Germinal center (tissue), 1 donor: ENCODE measurements around the gene CRYBG2.
"Not testable (repeated sequence)": the region's sequence is repeated elsewhere in the genome, so short reads cannot be mapped to it uniquely, and the experiment has no call there.

Experiments used
- DNase-seq: peaks from one replicate; pipeline ENCODE4 v3.0.0; 2012; ENCODE audit warnings: mixed read lengths, low spot score

CRYBG2 gene, protein sequence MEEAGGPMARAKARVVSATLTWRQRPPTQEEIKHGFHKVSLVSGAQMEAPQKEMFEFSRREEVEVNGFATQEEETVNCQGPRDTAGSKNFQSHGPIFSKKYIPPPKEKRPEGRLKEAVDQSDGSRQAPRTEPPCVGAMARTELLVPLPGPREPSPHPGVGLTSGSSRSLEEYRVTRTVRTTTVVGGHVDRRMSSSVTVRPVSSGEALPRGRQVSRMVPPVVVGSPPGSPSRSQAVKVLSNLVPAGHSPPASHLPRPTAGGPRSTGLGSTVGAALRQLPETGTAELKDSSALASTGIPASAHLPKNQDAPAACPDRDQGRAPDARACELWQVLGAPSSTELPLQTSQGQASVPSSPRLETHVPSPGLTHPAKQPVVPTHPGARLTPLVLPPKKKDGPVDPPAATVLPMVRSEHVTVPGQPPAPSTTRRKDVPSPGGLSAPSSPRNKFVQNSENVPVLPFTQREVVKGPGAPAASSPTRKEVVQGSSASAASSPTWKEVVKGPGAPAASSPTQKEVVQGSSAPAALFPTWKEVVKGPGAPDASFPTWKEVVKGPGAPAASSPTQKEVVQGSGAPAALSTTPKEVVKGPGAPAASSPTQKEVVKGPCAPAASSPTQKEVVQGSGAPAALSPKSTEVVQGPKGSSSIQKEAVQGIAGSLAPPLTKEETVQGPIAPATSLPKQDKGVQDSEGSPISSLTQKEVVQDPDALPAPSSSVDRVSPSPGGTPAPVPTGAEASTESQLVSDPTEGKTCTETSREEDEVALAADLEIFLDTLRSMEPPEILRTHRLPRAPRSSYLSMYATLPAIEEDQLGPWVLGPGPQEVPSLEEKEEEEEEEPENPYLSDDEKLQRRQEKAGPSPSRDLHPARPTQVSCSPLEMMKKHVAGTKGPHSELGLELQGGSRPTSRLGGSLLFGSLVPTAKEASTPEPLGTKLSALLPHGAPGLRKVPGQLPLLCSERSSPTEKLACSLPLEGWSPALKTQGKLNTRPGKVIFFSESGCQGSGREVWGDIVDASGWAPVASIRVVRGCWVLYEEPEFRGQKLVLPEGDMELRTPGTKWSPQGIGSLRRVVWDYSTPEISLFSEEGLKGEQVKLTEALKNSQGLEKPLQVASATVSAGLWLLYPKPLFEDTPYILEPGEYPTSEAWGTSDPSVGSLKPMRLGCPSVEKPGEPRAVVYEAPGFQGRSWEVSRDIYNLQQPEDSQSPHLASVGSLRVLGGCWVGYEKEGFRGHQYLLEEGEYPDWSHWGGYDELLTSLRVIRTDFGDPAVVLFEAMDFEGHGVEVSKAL (N-terminal part only)

DNA sequence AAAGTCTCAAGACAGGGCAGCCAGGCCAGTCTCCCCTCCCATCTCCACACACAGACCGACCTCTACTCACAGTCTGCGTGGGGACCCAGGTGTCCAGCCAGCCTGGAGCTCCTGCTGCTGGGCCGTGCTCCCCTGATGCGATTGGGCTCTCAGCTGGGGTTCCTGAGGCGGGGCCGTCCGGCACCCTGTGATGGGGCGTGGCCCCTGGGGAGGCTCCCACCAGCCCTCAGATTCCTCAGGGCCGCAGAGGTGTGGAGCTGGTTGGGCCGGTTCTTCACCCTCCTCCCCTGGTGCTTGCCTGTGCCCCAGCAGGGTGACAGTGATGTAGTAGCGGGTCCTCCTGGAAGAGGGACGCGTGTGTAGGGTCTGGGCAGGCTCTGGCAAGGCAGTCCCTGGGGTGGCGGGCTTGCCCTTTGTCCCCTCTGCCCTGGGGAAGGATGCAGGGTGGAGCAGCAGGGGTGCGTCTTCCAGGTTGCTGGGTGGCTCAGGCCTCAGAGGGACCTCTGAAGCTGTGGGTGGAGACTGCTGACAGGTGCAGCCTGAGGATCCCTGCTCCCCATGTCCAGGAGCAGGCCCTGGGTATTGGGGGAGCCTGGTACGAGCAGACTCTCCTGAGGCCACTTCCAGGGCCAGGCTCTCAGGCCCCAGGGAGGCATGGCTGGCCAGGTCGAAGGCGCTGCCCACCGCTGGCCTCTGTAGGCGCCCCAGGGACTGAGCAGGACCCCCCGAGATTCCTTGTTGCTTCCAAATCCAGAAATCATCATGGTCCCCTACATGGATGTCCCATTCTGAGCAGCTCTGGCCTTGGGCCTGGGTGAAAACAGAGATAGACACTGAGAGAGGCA lies at the start of gene CRYBG2:
TSS of gene CRYBG2 (minus strand) at position 155 of the 845 bp plus-strand sequence. CDS start 7,473 bp downstream, outside the sequence.
- no peak for DNase-seq

DNA sequence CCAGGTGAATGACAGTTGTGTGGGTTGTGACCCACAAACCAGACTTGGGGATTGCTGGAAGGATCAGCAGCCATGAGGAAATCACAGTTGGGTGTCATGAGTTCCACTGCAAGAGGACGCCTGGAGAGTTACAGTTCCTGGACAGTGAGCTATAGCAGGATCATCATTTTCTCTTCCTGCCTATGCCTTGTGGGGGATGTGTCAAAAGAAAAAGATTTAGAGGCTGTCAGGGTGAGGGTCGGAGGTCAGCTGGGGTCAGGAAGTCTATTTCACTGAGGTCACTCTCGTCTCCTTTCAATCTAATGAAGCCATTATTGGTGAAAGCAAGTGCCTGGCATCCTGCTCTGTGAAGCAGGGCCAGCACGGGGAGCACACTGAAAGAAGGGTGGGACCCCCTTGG lies 49.7 kb upstream of the CRYBG2 start:
- DNase-seq: no peak

DNA sequence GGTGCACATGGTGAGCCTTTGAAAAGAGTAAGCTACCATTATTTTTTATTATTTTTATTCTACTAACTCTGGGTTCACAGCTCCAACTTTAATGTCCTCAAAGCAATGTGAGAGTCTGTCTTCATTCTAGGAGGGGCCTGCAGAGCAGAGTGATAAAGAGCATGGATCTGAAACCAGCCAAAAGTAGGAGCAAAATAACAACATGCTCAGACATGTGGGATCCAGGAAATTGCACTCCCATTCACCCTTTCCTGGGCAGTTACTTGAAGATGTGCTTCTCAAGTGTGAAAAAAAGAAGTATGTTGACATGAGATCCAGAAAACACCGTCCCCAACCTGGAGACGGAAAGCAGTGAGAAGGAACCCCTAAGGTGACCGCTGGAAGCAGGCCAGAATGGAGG lies 48.0 kb upstream of the CRYBG2 start:
- no peak for DNase-seq

DNA sequence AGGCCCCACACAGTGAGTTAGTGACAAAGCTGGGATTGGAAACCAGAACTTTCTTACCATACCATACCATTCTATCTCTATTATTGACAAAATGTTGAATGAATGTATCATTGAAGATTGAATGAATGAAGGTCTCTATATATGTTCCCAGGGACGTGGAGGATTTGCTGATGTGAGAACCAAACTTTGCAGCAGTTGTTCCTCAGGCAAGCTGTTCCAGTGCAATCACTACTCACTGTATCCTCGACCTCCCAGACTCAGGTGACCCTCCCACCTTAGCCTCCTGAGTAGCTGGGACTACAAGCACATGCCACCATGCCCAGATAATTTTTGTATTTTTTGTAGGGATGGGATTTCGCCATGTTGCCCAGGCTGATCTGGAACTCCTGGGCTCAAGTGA lies 45.1 kb upstream of the CRYBG2 start:
- DNase-seq: no peak

DNA sequence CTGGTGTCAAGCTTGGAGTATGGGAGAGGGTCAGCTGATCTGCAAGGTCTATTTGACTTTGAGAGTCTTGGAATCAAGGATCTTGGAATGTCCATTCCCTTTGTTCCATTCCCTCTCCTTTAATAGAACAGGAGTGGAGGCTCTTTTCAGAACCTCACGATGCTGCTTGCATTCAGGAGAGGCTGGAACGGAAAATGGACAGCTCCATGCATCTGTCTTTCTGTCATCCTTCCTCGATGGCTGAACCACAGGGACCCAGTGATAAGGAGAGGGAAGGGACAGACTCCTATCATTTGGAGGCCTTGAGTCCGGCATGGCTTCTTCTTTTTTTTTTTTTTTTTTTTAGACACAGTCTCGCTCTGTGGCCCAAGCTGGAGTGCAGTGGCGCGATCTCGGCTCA lies 41.8 kb upstream of the CRYBG2 start:
- no peak for DNase-seq

DNA sequence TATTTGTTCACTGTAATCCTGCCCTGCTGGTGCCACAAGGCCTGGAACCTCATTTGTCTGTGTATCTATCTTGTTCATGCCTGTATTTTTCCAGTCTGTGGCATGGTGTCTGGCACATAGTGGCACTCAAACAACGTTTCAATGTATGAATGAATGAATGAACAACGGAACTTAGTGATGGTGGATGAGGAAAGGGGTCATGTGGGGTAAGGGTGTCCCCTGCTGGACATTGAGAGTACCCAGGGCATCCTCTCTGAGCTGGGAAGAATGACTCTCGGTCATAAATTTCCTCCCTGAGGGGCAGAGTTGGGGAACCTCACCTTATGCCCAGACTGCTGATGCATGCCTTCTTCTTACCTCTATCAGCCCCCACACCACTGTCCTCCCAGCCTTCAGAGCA lies 37.5 kb upstream of the CRYBG2 start:
- DNase-seq: no peak

DNA sequence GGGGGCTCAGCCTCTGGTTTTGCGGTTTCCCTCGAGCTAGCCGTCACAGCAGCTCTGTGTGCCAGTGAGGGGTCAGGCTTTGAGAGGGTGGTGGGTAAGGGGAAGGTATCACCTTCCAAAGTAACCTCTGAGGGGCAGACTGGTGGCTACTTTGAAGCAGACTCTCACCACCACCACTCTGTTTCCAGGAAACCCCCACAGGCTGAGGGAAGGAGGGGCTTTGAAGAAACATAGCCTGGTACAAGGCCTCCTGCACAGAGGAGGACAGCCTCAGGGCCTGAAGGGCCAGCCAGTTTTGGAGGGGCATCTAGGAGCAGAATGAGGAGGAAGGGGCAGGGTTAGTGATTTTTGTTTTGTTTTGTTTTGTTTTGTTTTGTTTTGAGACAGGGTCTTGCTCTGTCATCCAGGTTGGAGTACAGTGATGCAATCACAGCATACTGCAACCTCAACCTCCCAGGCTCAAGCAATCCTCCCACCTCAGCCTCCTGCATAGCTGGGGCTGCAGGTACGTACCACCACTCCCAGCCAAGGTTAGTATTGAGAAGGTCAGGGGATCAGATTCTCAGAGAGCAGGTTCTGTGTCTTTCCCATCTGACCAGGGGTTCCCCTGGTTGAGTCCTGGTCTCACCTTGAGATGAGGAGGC lies 35.8 kb upstream of the CRYBG2 start:
- DNase-seq: no peak

DNA sequence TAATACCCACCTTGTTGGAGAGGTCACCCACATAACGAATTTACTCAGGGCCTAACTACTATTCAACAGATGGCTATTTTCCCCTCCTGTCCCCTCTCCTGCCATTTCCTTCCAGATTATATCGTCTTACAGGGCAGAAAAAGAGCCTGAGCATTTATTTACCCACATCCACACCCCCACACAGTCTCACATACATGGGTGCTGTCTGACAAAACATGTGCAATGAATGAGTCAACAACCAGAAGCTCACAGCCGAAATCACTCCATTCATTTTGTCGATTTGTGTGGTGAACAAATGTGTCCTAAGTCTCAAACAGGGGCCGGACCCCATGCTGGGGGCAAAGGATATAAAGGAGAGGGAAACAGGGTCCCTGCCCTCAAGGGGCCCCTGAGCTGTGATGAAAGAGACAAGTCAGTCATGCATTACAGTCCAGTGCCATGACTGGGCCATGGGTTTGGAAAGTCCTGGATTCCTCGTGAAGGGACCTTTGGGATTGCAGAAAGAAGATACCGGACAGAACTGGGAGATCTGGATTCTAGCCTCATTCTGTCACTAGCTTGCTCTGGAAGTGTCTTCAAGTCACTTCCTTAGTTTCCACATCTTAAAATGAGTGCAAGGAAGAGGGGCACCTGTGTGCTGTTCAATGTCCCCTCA lies 35.0 kb upstream of the CRYBG2 start:
- DNase-seq: no peak

DNA sequence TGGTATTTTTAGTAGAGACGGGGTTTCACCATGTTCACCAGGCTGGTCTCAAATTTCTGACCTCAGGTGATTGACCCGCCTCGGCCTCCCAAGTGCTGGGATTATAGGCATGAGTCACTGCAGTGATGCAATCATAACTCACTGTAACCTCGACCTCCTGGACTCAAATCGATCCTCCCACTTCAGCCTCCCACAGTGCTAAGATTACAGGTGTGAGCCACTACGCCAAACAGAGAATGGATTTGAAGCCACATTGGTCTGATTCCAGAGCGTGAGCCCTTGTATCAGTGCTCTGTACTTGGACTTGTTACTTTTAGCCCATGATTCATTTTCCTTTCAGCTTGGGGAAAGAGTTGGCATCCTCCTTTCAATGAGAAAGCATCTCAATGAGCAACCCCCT lies 33.5 kb upstream of the CRYBG2 start:
- DNase-seq: no peak

DNA sequence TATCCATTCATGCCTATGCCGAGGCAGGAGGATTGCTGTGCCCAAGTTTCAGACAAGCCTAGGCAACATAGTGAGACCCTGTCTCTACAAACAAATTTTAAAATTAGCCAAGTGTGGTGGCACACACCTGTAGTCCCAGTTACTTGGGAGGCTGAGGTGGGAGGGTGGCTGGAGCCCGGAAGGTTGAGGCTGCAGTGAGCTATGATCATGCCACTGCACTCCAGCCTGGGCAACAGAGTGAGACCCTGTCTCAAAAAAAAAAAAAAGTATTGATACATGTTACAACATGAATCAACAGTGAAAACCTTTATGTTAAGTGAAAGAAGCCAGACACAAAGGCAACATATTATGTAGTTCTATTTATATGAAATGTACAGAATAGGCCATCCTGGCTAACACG lies 31.1 kb upstream of the CRYBG2 start:
- DNase-seq: not testable (repeated sequence)

DNA sequence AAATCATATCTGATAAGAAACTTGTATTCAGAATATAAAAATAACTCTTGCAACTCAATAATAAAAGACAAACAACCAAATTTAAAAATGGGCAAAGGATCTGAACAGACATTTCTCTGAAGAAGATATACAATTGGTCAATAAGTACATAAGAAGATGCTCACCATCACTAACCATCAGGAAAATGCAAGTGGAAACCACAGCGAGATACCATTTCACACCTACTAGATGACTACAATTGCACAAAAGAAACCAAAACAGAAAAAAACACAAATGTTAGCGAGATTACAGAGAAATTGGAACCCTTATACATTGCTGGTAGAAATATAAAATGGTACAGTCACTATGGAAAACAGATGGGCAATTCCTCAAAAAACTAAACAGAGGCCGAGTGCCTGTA lies 30.1 kb upstream of the CRYBG2 start:
- DNase-seq: no peak

DNA sequence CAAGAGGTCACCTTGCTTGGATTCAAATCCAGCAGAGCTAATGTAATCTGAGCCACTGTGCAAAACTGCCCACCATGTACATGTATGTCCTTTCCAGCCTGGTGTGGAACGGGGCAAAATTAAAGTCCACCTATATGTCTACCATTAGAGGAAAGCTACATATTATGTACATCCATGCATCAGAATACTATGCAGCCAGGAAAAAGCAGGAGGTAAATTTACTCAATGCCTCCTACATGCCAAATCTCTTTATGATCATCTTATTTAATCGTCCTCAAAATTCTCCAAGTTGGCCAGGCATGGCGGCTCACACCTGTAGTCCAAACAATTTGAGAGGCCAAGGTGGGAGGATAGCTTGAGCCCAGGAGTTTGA lies 24.9 kb upstream of the CRYBG2 start:
- DNase-seq: no peak

DNA sequence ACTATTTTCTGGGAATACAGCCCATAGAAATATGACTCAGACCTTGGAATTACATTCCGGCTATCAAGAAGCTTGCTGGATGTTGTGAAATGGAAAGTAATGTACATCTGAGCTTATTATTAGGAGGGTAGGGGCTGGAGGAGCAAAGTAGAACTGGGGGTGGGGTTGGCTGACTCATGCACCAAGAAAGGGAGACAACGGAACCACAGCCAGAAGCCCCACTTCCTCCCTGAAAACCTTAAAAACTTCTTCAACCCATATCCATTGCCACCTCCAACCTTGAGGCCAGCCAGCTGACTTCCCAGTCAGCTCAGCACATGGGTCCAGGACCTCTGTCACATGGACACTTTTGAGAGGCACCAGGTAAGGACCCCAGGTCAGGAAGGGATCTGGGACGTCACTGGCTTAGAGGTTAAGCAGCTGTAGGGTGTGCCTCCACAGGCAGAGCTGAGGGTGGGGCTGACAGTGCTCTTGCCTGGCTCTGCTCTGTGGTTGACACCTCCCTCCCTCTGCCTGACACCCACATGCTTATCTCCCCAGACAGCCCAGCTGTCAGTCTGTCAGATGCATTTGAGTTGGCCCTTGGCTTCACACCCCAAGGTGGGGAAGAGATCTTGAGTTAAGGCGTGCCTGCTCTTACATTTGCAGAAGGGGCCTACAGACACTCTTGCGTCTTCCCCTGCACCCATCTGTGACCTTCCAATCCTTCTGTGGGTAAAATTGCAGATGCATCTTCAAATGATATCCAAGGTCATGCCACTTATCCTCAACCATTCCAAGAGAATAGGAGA lies 24.4 kb upstream of the CRYBG2 start:
- DNase-seq: no peak

DNA sequence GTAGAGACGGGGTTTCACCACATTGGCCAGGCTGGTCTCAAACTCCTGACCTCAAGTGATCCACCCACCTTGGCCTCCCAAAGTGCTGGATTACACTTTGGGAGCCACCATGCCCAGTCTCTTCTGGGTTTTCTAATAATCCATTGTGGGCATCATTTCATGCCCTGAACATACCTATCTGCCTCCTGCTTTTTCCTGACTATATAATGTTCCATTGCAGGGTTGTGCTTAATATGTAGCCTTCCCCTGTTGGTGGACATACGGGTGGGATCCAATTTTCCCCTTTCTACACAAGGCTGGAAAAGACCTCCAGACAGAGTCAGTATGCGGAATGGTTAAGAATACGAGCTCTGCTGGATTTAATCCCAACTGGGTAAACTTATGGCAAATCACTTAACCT lies 22.1 kb upstream of the CRYBG2 start:
- DNase-seq: no peak

DNA sequence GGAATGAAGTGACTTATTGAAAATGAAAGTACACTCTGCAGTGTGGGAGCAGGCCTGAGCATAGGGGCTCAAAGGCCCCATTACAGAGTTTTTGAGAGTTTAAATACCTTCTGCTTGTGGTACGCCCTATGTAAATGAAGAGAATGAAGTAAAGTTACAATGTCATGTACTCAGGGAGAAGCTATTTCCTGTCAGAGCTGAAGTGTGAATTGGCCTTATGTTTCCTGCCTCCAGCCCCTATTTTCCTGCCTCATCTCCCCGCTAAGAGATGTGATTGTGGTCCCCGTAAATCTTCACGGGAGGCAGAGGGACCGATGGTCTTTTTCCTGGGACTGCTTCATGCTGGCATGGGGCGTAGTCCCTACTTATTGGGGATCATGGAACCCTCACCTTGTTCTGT lies 21.2 kb upstream of the CRYBG2 start:
- DNase-seq: no peak

DNA sequence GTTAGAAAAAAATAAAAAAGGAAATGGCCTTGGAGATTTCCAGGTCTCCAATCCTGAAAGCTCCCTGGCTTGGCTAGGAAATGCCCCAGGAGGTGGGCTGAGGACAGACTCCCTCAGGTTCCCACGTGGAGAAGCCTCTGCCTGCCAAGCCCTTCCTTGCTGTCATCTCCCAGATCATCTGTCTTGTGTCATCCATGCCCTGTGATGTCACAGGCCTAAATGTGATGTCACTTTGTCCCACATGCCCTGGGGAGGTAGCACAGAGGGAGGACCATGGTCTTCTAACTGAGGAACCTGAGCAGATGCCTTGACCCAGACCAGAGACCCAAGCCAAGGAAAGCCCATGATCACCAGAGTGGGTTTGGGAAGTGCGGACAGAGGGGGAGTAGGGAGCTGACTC lies 20.4 kb upstream of the CRYBG2 start:
- not testable (repeated sequence) for DNase-seq

DNA sequence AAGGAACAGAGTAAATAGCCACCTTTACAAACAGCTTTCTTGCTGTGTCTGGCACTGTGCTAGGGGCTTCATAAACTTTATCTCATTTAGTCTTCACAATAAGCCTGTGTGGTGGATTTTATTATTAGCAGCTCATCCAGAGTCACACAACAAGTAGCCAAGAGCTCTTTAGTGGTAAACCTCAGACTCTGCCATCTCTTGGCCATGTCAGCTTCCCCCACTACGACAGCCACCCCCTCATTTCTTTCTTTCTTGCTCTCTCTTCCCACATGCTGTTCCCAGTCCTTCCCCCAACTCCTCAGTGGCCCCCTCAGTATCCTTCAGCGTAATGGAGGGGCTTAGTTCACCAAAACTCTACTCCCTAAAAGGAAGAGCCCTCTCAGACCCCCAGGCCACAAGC lies 19.9 kb upstream of the CRYBG2 start:
- no peak for DNase-seq

DNA sequence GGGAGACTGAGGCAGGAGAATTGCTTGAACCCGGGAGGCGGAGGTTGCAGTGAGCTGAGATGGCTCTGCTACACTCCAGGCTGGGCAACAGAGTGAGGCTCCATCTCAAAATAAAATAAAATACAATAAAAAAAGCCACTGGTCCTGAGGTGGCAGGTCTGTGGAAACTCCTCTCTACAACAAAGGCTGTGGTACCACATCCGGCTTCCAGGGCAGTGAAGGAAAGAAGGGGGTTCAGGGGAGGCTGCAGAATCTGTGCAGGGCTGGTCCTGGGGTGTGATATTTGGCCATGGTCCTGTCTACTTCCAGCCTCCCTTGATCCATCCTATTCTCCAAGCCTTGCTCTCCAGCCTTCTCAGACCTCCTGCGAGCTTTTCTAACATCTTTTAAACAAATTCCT lies 19.4 kb upstream of the CRYBG2 start:
- DNase-seq: no peak

DNA sequence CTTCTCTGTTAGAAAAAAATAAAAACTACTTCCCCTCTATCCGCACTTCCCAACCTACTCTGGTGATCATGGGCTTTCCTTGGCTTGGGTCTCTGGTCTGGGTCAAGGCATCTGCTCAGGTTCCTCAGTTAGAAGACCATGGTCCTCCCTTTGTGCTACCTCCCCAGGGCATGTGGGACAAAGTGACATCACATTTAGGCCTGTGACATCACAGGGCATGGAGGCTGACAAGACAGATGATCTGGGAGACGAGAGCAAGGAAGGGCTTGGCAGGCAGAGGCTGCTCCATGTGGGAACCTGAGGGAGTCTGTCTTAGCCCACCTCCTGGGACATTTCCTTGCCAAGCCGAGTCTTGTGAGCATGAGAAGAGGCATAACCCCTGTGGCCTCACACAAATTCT lies 18.7 kb upstream of the CRYBG2 start, which contains the start of gene ZNF683:
TSS of gene ZNF683 (minus strand) at position 140 of the 400 bp plus-strand sequence. CDS start 4,179 bp downstream, outside the sequence.
- not testable (repeated sequence) for DNase-seq
